GM12878 (cell line): ENCODE results near the gene EPDR1. TPM values are rescaled to one million over a fixed set of nuclear protein-coding genes. Genes with fewer than 3 reads are reported as not detected.

ENCODE experiments used
- ATAC-seq: fragments of 200-7000 bp; cut with Tn5 transposase; 3 replicates; pipeline ENCODE4 v1.9.1; 2020; ENCODE audit warnings: mild to moderate bottlenecking, moderate library complexity
- BruUV-seq: library from RNA; stranded (reverse); fragments of 400-500 nt; replicated peaks from 2 replicates; lab custom pipeline; 2021; lab: Mats Ljungman, UMichigan
- CTCF ChIA-PET: fragments of 300-600 bp; sonication (Branson Sonifier 250); formaldehyde crosslinking; extraction: SDS; loops from one replicate; lab custom pipeline; 2021; ENCODE audit warnings: inconsistent platforms; lab: Yijun Ruan, JAX
- POLR2A ChIA-PET: fragments of 350-600 bp; formaldehyde crosslinking; extraction: SDS; loops from one replicate; lab custom pipeline; 2021; ENCODE audit warnings: inconsistent platforms; lab: Charles Lee
- RAD21 ChIA-PET: fragments of 300-600 bp; sonication (Branson Sonifier 250); formaldehyde crosslinking; loops from one replicate; lab custom pipeline; 2023; ENCODE audit warnings: antibody characterized with exemption; ENCODE audit not compliant: unreplicated experiment; lab: Charles Lee
- SMC1A ChIA-PET: fragments of 300-600 bp; sonication (Branson Sonifier 250); formaldehyde crosslinking; loops from one replicate; lab custom pipeline; 2023; ENCODE audit not compliant: unreplicated experiment, uncharacterized antibody; lab: Charles Lee
- DNase-seq: peaks from one replicate; pipeline ENCODE4 v3.0.0-alpha.2; 2011; ENCODE audit warnings: low read depth, low spot score
- FAIRE-seq: peaks from 3 replicates; lab custom pipeline; 2011; peaks lifted over from hg19 to GRCh38; lab: Jason Lieb, UNC
- H2AFZ ChIP-seq: 2 replicates; pipeline ENCODE4 v1.6.0; 2011; ENCODE audit warnings: low read depth, low read length, control low read depth; ENCODE audit not compliant: control insufficient read depth
- H3K27ac ChIP-seq: 2 replicates; pipeline ENCODE4 v1.5.1; 2011; ENCODE audit warnings: control low read depth; ENCODE audit not compliant: control insufficient read depth, insufficient read depth
- H3K27me3 ChIP-seq, 2 experiments: replicated peaks in 1 of 2; 2 replicates each; pipeline versions ENCODE4 v1.6.0 to v1.6.1; 2011; ENCODE audit warnings: low read length in 1 of 2; ENCODE audit not compliant: control insufficient read depth in 2 of 2, insufficient read depth in 2 of 2
- H3K36me3 ChIP-seq, 2 experiments: 2 replicates each; pipeline ENCODE4 v1.5.1; 2011; ENCODE audit warnings: low read length in 1 of 2; ENCODE audit not compliant: control insufficient read depth in 2 of 2, insufficient read depth in 2 of 2
- H3K4me1 ChIP-seq: 2 replicates; pipeline ENCODE4 v1.6.1; 2011; ENCODE audit warnings: mild to moderate bottlenecking, low read length, moderate library complexity, mixed read lengths; ENCODE audit not compliant: control insufficient read depth, insufficient read depth
- H3K4me2 ChIP-seq: 2 replicates; pipeline ENCODE4 v1.6.0; 2011; ENCODE audit warnings: control low read depth; ENCODE audit not compliant: control insufficient read depth, insufficient read depth
- H3K4me3 ChIP-seq: fragments of 200-600 bp; sonication (generic); 2 replicates; pipeline ENCODE4 v1.5.1; 2016
- H3K79me2 ChIP-seq: 2 replicates; pipeline ENCODE4 v1.6.0; 2011; ENCODE audit warnings: low read length; ENCODE audit not compliant: control insufficient read depth, insufficient read depth
- H3K9ac ChIP-seq: 2 replicates; pipeline ENCODE4 v1.8.0; 2011; ENCODE audit warnings: low read length, control low read depth, mixed read lengths; ENCODE audit not compliant: control insufficient read depth, insufficient read depth
- H3K9me3 ChIP-seq: replicated peaks from 3 replicates; pipeline ENCODE4 v1.5.1; 2011; ENCODE audit warnings: mild to moderate bottlenecking, low read length; ENCODE audit not compliant: control insufficient read depth, insufficient read depth
- H4K20me1 ChIP-seq: 2 replicates; pipeline ENCODE4 v1.6.0; 2011; ENCODE audit not compliant: control insufficient read depth, insufficient read depth
- ATF7 ChIP-seq: fragments of 450-650 bp; IDR thresholded peaks from 2 replicates; pipeline ENCODE4 v1.6.1; 2016; ENCODE audit warnings: low read depth, mild to moderate bottlenecking
- HDAC6 ChIP-seq: fragments of 200-600 bp; sonication (generic); IDR thresholded peaks from one replicate; pipeline ENCODE4 v1.8.0; 2017; ENCODE audit warnings: antibody characterized with exemption; ENCODE audit not compliant: unreplicated experiment
- RUNX3 ChIP-seq: IDR thresholded peaks from 2 replicates; pipeline ENCODE4 v1.6.1; 2012; ENCODE audit warnings: low read length, inconsistent platforms
- TAF1 ChIP-seq: IDR thresholded peaks from 2 replicates; pipeline ENCODE4 v1.6.1; 2011; ENCODE audit warnings: mild to moderate bottlenecking, low read depth, low read length, borderline replicate concordance
- WGBS: methylation state at CpG from one replicate; pipeline ENCODE4 v1.1.6; 2016; ENCODE audit warnings: low lambda C conversion rate; ENCODE audit not compliant: insufficient replicate concordance, insufficient coverage; ENCODE audit errors: missing lambda C conversion rate; 5-methylcytosine and 5-hydroxymethylcytosine counted together
- in situ Hi-C: fragments of 300-500 bp; cut with MboI; formaldehyde crosslinking; loops from 9 replicates; pipeline ENCODE4 v1.14.3; 2018; ENCODE audit warnings: mixed read lengths
- intact Hi-C: fragments of 100-400 bp; cut with micrococcal nuclease; formaldehyde crosslinking; loops from one replicate; pipeline ENCODE4 v1.14.2; 2022; ENCODE audit not compliant: unreplicated experiment
- polyA plus RNA-seq, 11 experiments: library from polyadenylated mRNA; depleted of rRNA in 4 of 11; unstranded in 6 of 11; stranded (reverse) in 5 of 11; fragments of >200 nt; fragmentation: Nextera tagmentation in 4 of 11; fragmentation: Illumina TruSeq in 1 of 11; extraction: Ambion mirVana in 4 of 11; extraction: Trizol in 1 of 11; gene quantifications; 1 replicate in 1 of 11; 2 replicates in 10 of 11; pipeline versions ENCODE4 v1.2.1 to v1.2.3, GENCODE V29; 2011 to 2016; ENCODE audit warnings: inconsistent platforms in 2 of 11, missing spikeins in 2 of 11, low read depth in 1 of 11
- total RNA-seq, 4 experiments: library from RNA; depleted of rRNA in 3 of 4; stranded (reverse); fragments of >200 nt in 3 of 4; fragmentation: Illumina TruSeq in 1 of 4; extraction: Trizol in 1 of 4; gene quantifications; 2 replicates each; pipeline versions ENCODE4 v1.2.1 to v1.2.3, GENCODE V29; 2013 to 2021
- TF ChIP-seq, protein P1 (sequence below): IDR thresholded peaks from 2 replicates; pipeline ENCODE4 v1.6.1; 2012; ENCODE audit warnings: mild to moderate bottlenecking, low read depth, low read length
- TF ChIP-seq, protein P2 (sequence below): fragments of 450-650 bp; IDR thresholded peaks from 2 replicates; pipeline ENCODE4 v1.6.1; 2017; ENCODE audit warnings: low read depth, mild to moderate bottlenecking, moderate library complexity

EPDR1 gene
- total and polyA plus RNA-seq, 10 of the 15 experiments (the other 5 are each of a cell fraction or from before 2014, with no cell fraction given): 1.2 to 18.8 (median 4.7) TPM

GRCh38 chr7:37984750-37985390 is 64.4 kb downstream of the EPDR1 start:
- TF ChIP-seq RUNX3 (no peak), TAF1 (no peak), ATF7 (peak; percentile 61; the same call in 1 of the 2 replicates), HDAC6 (no peak)
- TF ChIP-seq, protein P1, sequence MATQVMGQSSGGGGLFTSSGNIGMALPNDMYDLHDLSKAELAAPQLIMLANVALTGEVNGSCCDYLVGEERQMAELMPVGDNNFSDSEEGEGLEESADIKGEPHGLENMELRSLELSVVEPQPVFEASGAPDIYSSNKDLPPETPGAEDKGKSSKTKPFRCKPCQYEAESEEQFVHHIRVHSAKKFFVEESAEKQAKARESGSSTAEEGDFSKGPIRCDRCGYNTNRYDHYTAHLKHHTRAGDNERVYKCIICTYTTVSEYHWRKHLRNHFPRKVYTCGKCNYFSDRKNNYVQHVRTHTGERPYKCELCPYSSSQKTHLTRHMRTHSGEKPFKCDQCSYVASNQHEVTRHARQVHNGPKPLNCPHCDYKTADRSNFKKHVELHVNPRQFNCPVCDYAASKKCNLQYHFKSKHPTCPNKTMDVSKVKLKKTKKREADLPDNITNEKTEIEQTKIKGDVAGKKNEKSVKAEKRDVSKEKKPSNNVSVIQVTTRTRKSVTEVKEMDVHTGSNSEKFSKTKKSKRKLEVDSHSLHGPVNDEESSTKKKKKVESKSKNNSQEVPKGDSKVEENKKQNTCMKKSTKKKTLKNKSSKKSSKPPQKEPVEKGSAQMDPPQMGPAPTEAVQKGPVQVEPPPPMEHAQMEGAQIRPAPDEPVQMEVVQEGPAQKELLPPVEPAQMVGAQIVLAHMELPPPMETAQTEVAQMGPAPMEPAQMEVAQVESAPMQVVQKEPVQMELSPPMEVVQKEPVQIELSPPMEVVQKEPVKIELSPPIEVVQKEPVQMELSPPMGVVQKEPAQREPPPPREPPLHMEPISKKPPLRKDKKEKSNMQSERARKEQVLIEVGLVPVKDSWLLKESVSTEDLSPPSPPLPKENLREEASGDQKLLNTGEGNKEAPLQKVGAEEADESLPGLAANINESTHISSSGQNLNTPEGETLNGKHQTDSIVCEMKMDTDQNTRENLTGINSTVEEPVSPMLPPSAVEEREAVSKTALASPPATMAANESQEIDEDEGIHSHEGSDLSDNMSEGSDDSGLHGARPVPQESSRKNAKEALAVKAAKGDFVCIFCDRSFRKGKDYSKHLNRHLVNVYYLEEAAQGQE: no peak
- TF ChIP-seq, protein P2, sequence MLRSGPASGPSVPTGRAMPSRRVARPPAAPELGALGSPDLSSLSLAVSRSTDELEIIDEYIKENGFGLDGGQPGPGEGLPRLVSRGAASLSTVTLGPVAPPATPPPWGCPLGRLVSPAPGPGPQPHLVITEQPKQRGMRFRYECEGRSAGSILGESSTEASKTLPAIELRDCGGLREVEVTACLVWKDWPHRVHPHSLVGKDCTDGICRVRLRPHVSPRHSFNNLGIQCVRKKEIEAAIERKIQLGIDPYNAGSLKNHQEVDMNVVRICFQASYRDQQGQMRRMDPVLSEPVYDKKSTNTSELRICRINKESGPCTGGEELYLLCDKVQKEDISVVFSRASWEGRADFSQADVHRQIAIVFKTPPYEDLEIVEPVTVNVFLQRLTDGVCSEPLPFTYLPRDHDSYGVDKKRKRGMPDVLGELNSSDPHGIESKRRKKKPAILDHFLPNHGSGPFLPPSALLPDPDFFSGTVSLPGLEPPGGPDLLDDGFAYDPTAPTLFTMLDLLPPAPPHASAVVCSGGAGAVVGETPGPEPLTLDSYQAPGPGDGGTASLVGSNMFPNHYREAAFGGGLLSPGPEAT: no peak
- ATAC-seq (no peak), FAIRE-seq (no peak), DNase-seq (no peak)
- no peak overlapping the region for H3K4me3 ChIP-seq
- in situ Hi-C loops: no loop called here
- no peaks in the 10 kb centered on the region for H3K4me1 ChIP-seq
- no peaks in the 10 kb centered on the region for H3K79me2 ChIP-seq
- POLR2A ChIA-PET: no interaction called here
- H3K9ac ChIP-seq: no peak overlapping the region
- H4K20me1 ChIP-seq: no peaks in the 10 kb centered on the region
- intact Hi-C loops: no loop called here
- no peaks in the 10 kb centered on the region for H3K9me3 ChIP-seq
- H3K4me2 ChIP-seq: no peak overlapping the region
- RAD21 ChIA-PET: no interaction called here
- WGBS: 36% methylated on average over 5 of the region's 5 CpGs
- CTCF ChIA-PET: interaction anchor here (1.0 kb wide), 1 partner anchor 48 kb away, joined by 3 read pairs; no protein-coding TSS in a partner anchor
- no peak overlapping the region for H3K27ac ChIP-seq
- H3K27me3 ChIP-seq: no peaks in the 10 kb centered on the region
- no peak overlapping the region for H2AFZ ChIP-seq
- no TSS peak for BruUV-seq
- H3K36me3 ChIP-seq: no peaks in the 10 kb centered on the region
- SMC1A ChIA-PET: interaction anchor here (1.2 kb wide), 1 partner anchor 41 kb away, joined by 3 read pairs; no protein-coding TSS in a partner anchor
